Activated CD8-positive, alpha-beta memory T cell treated with anti-CD3 and anti-CD28 coated beads for 48 hours (primary cell): ENCODE measurements around the gene SUSD6.
"Not testable (repeated sequence)": the region's sequence is repeated elsewhere in the genome, so short reads cannot be mapped to it uniquely, and the experiment has no call there.

Experiments
- DNase-seq, 3 experiments: peaks; one replicate each; pipeline ENCODE4 v3.0.0-alpha.2; 2020; ENCODE audit warnings: low read depth in 2 of 3, low spot score in 2 of 3

The SUSD6 gene

GRCh38 chr14:69619012-69619411 is 7.6 kb downstream of the SUSD6 start:
- no peak for DNase-seq

- no peak for DNase-seq
Observed at GRCh38 chr14:69620211-69620611, 8.8 kb downstream of the SUSD6 start.

DNA sequence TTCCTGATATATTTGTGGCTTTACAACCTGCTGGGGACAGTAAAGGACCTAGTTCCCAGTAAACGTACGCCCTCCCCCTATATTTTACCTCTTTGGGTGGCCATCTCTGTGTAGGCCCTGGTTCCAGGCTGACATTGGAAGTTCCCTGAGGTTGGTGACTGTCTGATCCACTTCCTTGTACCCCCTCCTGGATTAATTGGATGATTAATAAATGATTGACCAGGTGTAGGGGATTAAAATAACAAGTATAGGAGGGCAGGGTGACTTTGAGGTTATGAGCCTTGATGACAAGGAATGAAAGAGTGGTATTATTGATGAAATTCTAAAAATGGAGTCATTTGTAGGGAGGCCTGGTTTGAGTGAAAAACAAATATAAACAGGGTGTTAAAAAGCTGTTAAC is 9.6 kb downstream of the SUSD6 start:
- no peak for DNase-seq

DNA sequence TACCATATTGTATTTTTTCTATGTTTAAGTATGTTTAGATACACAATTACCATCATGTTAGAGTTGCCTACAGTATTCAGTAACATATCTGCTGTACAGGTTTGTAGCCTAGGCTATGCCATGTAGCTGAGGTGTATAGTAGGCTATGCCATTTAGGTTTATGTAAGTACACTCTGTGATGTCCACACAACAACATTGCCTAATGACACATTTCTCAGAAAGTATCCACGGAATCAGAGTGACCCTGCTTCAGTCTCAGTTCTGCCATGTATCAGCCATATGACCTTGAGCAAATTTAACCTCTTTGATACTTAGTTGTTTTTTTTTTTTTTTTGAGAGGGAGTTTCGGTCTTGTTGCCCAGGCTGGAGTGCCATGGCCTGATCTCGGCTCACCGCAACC is 12.7 kb downstream of the SUSD6 start:
- no peak for DNase-seq

DNA sequence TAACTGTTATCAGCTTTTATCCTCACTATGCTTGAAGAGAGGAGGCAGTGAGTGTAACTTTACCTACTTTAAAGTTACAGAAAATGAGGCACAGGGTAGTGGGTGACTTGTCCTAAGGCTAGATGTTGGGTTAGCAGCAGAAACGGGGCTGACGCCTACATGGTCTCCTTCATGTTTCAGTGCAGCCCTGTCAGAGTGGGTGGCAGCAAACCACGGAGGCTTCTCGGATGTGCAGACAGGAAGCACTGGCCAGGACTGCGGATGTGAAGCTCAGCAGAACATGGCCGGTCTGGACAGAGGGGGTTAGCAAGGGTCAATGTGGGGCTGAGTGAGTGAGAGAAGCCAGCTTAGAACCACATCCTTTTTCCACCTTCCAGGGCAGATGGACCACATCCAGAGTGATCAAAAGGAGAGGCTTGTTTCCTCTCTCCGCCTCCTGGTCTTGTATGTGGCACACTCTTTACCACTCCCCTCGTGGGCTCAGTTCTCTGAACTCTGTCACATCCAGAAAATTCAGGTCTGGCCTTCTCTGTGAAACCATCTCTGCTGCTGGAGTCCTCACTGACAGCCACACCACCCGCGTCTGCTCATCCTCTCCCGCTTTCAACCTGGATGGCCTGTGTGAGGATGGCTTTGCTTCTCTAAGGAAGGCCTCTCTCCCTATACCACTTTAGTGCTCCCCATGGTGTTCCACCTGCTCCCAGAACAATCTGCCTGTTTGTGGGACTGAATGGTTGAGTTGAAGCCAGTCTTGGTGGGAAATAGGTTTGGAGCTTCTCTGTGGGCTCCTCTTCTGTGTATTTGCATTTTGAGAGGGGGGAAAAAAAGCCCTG is 14.1 kb downstream of the SUSD6 start:
- DNase-seq: peak in 2 of 3 experiments; percentile 65 to 67

DNA sequence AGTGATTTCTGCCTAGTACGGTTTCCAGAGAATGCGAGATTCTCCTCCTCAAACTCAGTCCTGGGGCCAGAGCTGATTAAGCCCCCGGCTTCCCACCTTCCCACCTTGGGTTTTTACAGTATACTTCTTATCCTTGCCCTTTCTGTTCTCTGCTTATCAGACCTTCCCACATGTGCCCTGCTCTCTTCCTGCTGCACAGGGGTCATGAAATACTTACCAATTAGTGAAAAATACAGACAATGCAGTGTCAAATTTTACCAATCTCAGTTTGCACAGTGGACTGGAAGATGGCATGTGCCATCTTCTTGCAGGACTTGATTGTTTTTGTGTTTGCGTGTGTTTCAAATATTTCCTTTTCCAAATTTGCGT is 14.7 kb downstream of the SUSD6 start:
- DNase-seq: no peak

- no peak for DNase-seq
Observed at GRCh38 chr14:69629225-69630127, 18.1 kb downstream of the SUSD6 start.

GRCh38 chr14:69630360-69630759 is 19.0 kb downstream of the SUSD6 start:
- DNase-seq: no peak

GRCh38 chr14:69631509-69631908 is 20.1 kb downstream of the SUSD6 start:
- no peak for DNase-seq

- DNase-seq: no peak
Observed at GRCh38 chr14:69632164-69632563, 20.8 kb downstream of the SUSD6 start.

DNA sequence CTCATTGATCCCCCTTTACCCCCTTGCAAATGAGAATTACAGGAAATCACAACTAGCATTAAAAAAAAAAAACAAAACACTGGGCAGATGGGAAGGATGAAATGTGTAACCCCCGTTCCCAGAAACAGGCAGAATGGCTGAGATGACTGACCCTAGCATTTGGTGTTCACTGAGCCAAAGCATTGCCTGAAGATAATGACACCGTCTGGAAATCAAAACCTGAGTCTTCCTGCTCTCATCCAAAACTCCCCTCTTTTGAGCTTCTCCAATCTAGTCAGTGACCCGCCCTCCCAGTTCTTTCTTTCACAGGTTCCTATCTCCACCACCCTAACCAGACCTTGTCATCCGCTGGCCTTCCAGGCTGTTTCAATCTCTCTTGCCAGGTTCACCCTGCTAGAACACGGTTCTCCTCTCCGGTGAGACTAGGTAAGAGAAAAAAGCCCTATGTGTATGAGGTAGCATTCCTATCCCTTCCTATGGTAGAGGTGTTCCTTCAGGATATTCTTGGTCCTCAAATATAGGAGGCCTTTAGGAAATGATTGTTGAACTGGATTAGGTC is 21.3 kb downstream of the SUSD6 start:
- no peak for DNase-seq

GRCh38 chr14:69633238-69633637 is 21.8 kb downstream of the SUSD6 start:
- no peak for DNase-seq

GRCh38 chr14:69635981-69636639 is 24.7 kb downstream of the SUSD6 start:
- DNase-seq: no peak

DNA sequence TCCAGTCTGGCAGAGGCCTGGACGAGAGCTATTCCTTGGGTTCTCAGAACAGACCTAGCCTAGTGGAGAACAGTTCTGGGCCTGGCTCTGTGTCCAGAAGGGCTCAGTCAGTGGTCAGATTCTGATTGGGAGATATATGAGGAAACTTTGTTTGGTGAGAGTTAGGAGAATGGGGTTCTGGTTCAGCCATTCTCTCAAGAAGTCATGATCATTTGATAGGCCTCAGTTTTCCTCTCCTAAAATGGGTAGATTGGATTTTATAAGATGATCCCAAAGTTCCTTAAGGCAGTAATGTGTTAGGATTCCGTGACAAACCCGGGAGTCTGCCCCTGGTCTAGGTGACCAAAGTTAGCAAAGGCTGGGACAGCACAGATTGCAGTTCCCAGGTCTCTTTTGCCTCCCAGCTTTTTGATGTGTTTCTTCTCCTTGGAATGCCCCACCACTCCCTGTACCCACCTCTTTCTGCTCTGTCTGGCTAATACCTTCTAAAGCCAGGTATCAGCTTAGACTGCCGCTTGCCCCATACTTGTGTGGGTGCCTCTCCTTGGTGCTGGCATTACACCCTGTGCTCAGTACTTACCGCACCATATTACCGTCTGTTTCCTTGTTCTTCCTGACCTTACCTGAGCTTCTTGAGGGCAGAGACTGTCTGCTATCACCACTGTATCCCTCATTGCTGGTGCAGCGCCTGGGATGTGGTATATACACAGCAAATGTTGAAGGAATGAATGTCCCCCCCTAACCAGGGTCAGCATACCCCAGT is 25.5 kb downstream of the SUSD6 start:
- no peak for DNase-seq

DNA sequence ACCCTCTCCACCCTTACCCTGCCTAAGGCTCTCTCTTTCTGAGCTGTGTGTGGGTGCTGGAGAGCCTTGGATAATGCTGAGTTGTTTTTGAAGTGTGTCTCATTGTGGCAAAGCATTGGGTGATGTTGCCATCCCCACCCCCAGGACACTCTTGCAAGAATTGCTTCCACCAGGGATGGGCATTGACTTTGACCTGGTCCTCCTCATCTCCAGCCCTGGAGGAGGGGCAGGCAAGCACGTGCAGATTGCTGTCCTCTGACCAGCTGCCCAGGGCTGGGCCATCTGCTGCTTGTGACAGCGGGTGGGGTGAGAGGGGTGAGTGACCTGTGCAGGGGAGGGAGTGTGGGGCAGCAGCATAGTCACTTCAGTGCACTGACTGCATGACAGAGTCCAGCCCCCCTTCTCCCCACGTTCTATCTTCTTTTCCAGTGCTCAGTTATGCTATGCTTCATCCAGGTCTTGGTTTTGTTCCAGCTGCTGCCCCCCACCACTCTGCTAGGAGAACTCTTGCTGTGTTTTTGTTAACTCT is 26.2 kb downstream of the SUSD6 start:
- DNase-seq: no peak

DNA sequence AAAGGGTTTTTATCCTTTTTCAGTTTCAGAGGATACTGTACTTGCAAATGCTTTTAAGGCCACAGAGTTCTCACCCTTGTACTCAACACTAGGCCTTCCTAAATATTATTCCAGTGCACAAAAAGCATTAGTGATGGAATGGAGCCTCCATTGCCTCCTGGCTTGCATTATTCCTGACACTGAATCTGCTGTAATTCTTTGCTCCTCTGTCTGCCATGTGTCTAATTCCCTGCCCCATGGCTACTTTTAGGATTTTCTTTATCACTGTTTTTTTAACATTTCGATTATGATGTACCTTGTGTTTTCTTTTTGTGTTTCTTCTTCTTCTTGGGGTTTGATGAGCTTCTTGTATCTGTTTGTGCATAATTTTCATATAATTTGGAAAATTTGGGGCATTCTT is 29.5 kb downstream of the SUSD6 start:
- no peak for DNase-seq

DNA sequence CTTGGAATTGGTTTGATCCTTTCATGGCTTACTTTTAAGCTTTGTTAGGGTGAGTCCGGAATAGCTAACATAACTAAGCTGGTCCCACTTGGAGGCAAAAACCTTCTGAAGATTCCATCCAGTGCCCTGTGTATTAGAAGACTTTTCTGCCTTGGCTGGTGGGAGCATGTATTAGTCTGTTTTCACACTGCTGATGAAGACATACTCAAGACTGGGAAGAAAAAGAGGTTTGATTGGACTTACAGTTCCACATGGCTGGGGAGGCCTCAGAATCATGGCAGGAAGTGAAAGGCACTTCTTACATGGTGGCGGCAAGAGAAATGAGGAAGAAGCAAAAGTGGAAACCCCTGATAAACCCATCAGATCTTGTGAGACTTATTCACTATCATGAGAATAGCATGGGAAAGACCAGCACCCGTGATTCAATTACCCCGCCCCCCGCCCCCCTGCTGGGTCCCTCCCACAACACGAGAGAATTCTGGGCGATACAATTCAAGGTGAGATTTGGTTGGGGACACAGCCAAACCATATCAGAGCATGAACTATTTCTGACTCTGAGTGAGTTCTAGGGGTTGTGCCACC is 30.9 kb downstream of the SUSD6 start:
- DNase-seq: not testable (repeated sequence)

DNA sequence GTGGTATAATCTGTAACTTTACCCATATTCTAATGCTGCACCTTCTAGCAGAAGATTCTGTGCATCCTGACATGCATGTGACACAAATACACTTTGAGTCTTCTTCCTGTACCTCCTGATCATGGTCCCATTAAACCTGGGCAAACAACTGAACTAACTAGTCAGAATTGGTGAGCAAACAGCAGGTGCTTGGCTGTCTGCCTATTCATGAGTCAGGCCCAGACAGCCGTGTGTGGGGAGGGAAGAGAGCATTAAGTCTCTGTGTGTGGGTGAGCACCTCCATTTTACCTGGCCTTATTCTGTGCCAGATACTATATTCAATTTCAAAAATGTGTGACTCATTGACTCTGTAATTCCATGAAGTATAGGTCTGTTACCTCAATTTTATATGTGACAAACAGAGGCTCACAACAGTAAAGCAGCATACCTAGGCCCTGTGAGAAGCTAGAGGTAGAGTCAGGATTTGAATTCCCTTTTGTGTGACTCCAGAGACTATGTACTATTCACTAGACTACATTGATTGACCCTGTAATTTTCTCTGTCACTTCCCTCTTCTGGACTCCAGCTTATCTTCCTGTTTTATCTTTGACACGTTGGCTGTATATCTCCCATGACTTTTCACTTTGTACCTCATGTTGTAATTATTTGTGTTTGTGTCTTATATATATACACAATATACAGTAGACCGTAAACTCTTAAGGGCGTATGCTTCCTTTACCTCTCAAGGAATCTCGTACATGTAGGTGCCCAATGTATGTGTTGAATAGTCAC is 32.2 kb downstream of the SUSD6 start:
- no peak for DNase-seq

DNA sequence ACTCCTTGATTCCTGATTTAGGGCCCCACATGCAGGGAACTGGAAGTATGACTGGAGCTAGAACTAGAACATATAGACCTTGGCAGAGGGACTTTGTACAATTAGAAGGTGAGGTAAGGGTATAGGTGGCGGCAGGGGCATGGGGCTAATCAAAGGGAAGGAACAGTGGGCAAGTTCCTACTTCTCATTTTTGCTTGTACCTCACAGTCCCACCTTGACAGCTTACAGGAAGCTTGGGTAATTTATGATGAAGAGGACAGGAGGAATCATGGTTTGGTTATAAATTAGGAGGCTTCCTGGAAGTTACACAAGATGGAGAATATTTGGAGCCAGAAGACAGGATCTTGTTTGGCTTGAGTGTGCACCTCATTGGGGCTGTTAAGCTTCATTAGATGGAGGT is 33.4 kb downstream of the SUSD6 start:
- DNase-seq: no peak
